Left colon (tissue), 2 donors: Measurements from ENCODE around the gene USP17L10. TPM values are rescaled to one million over a fixed set of nuclear protein-coding genes. Genes with fewer than 3 reads are reported as not detected.
"Not testable (repeated sequence)": the region's sequence is repeated elsewhere in the genome, so short reads cannot be mapped to it uniquely, and the experiment has no call there.

ENCODE experiments used
- ATAC-seq: fragments of 200-7000 bp; cut with Tn5 transposase; one replicate; pipeline ENCODE4 v1.9.1; 2020; ENCODE audit warnings: mild to moderate bottlenecking, moderate library complexity
- DNase-seq, 2 donors: peaks; one replicate each; pipeline ENCODE4 v3.0.0-alpha.2; 2020
- intact Hi-C, 2 donors: fragments of 100-400 bp; cut with DNase I in 1 of 2; cut with micrococcal nuclease in 1 of 2; formaldehyde crosslinking; loops; one replicate each; pipeline versions ENCODE4 v1.11.2 to v1.14.0; 2022; cut with DNase I, micrococcal nuclease
- long read RNA-seq: library from polyadenylated mRNA; unstranded; transcript quantifications from one replicate; pipeline ENCODE4 v2.0.0, GENCODE V29; 2021
- total RNA-seq, 2 donors: library from RNA; stranded (reverse); fragmentation: NEBNext Ultra II Directional; extraction: Animal tissue kit (Norgen Biotek cat#: 25700); gene quantifications; one replicate each; pipeline ENCODE4 v1.2.1, GENCODE V29; 2021
- donor health status: DM: no; HTN: no; CAD: no.
- donor health status: DM: yes; HTN: yes; CAD: no.

USP17L10 gene
- total RNA-seq: not detected
- long read RNA-seq: 0 reads

DNA sequence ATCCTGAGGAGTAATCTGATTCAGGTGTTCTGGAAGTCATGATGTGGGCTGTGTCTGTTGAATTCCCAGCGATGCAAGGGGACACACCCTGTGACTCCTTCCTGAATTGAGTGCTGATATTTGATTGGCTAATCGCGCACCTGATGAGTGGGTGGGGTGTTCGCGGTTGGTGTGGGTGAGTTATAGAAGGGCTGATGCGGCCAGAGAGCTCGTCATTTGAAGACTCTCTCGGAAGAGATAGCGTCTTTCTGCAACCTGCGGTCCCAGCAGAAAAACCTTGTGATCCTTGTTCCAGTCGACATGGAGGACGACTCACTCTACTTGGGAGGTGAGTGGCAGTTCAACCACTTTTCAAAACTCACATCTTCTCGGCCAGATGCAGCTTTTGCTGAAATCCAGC, at the start of gene USP17L10:
TSS of gene USP17L10 (plus strand) at position 301 of the 400 bp plus-strand sequence. CDS start at position 301, 0 bp downstream.
- DNase-seq, intact Hi-C loops, ATAC-seq: not testable (repeated sequence)

DNA sequence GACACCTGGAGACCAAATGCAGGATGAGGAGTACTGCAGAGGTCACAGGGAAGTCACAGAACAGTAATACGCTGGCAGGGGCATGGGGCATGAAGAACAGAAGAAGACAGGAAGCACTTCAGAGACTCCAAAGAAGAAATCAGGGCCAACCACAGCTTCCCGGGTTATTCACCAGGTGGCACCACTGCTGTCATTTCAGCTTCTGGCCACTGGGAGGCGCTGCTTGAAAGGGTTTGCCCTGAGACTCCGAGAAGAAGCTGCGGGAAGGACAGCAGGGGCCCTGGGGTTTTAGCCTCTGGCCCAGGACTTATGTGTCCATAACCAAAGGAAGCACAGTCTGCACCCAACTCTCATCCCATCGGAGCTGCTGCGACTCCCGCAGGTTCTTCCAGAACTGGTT, 44.5 kb upstream of the USP17L10 start:
- ATAC-seq, intact Hi-C loops, DNase-seq: not testable (repeated sequence)

GRCh38 chr4:9169791-9170459, 40.5 kb upstream of the USP17L10 start, which contains the start of gene FAM90A26:
FAM90A26 (plus strand) TSS chr4:9170409; CDS start chr4:9173173, 2,764 bp downstream.
- intact Hi-C loops, ATAC-seq: not testable (repeated sequence)
- peak in 1 of 2 donors; percentile 70 for DNase-seq

GRCh38 chr4:9214701-9215100, 4.2 kb downstream of the USP17L10 start:
- ATAC-seq, intact Hi-C loops: not testable (repeated sequence)
- peak; percentile 1 to 5 for DNase-seq

- intact Hi-C loops, DNase-seq: not testable (repeated sequence)
Observed at GRCh38 chr4:9215105-9215504, 4.6 kb downstream of the USP17L10 start, which contains the start of gene USP17L11. USP17L11 (plus strand) TSS chr4:9215405; CDS start chr4:9215405, 0 bp downstream.

DNA sequence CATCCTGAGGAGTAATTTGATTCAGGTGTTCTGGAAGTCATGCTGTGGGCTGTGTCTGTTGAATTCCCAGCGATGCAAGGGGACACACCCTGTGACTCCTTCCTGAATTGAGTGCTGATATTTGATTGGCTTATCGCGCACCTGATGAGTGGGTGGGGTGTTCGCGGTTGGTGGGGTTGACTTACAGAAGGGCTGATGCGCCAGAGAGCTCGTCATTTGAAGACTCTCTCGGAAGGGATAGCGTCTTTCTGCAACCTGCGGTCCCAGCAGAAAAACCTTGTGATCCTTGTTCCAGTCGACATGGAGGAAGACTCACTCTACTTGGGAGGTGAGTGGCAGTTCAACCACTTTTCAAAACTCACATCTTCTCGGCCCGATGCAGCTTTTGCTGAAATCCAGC, 9.4 kb downstream of the USP17L10 start, which contains the start of gene USP17L12:
TSS of gene USP17L12 (plus strand) at position 301 of the 400 bp plus-strand sequence. CDS start at position 301, 0 bp downstream.
- intact Hi-C loops, DNase-seq, ATAC-seq: not testable (repeated sequence)

More at GRCh38 chr4:9215105-9215504, 4.6 kb downstream of the USP17L10 start, which contains the start of gene USP17L11:
- not testable (repeated sequence) for ATAC-seq

- DNase-seq, intact Hi-C loops, ATAC-seq: not testable (repeated sequence)
Observed at GRCh38 chr4:9224596-9224995, 14.1 kb downstream of the USP17L10 start, which contains the start of gene USP17L13. USP17L13 (plus strand) TSS chr4:9224896; CDS start chr4:9224896, 0 bp downstream.

DNA sequence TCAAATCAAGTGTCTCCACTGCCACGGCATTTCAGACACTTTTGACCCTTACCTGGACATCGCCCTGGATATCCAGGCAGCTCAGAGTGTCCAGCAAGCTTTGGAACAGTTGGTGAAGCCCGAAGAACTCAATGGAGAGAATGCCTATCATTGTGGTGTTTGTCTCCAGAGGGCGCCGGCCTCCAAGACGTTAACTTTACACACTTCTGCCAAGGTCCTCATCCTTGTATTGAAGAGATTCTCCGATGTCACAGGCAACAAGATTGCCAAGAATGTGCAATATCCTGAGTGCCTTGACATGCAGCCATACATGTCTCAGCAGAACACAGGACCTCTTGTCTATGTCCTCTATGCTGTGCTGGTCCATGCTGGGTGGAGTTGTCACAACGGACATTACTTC, 19.8 kb downstream of the USP17L10 start:
- ATAC-seq, DNase-seq, intact Hi-C loops: not testable (repeated sequence)

GRCh38 chr4:9234085-9234484, 23.6 kb downstream of the USP17L10 start, which contains the start of gene USP17L15:
USP17L15 (plus strand) TSS chr4:9234385; CDS start chr4:9234385, 0 bp downstream.
- intact Hi-C loops, ATAC-seq: not testable (repeated sequence)

GRCh38 chr4:9238461-9238860, 28.0 kb downstream of the USP17L10 start:
- intact Hi-C loops, ATAC-seq: not testable (repeated sequence)
- DNase-seq: peak; percentile 0 to 8

More at GRCh38 chr4:9234085-9234484, 23.6 kb downstream of the USP17L10 start, which contains the start of gene USP17L15:
- not testable (repeated sequence) for DNase-seq

DNA sequence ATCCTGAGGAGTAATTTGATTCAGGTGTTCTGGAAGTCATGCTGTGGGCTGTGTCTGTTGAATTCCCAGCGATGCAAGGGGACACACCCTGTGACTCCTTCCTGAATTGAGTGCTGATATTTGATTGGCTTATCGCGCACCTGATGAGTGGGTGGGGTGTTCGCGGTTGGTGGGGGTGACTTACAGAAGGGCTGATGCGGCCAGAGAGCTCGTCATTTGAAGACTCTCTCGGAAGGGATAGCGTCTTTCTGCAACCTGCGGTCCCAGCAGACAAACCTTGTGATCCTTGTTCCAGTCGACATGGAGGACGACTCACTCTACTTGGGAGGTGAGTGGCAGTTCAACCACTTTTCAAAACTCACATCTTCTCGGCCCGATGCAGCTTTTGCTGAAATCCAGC, 33.1 kb downstream of the USP17L10 start, which contains the start of gene USP17L17:
TSS of gene USP17L17 (plus strand) at position 301 of the 400 bp plus-strand sequence. CDS start at position 301, 0 bp downstream.
- ATAC-seq, DNase-seq, intact Hi-C loops: not testable (repeated sequence)

GRCh38 chr4:9247953-9248680, 37.7 kb downstream of the USP17L10 start, which contains the start of gene USP17L18:
USP17L18 (plus strand) TSS chr4:9248630; CDS start chr4:9248630, 0 bp downstream.
- intact Hi-C loops, ATAC-seq: not testable (repeated sequence)
- DNase-seq: peak in 1 of 2 donors; percentile 24

GRCh38 chr4:9253078-9253477, 42.6 kb downstream of the USP17L10 start, which contains the start of gene USP17L19:
USP17L19 (plus strand) TSS chr4:9253378; CDS start chr4:9253378, 0 bp downstream.
- DNase-seq, ATAC-seq, intact Hi-C loops: not testable (repeated sequence)

- intact Hi-C loops, DNase-seq, ATAC-seq: not testable (repeated sequence)
Observed at GRCh38 chr4:9257824-9258223, 47.4 kb downstream of the USP17L10 start, which contains the start of gene USP17L20. USP17L20 (plus strand) TSS chr4:9258124; CDS start chr4:9258124, 0 bp downstream.
